NT2/D1 (cell line): ENCODE data around the gene DLG4.
"Not testable (repeated sequence)": the region's sequence is repeated elsewhere in the genome, so short reads cannot be mapped to it uniquely, and the experiment has no call there.

Experiments
- SUZ12 ChIP-seq: IDR thresholded peaks from 2 replicates; pipeline ENCODE4 v1.6.1; 2011; ENCODE audit not compliant: insufficient read length, insufficient read depth; ENCODE audit errors: extremely low read depth
- YY1 ChIP-seq: IDR thresholded peaks from 2 replicates; pipeline ENCODE4 v1.6.1; 2011; ENCODE audit not compliant: insufficient read length, insufficient read depth
- ZNF274 ChIP-seq: IDR thresholded peaks from 2 replicates; pipeline ENCODE4 v1.6.1; 2011; ENCODE audit warnings: mild to moderate bottlenecking, low read depth, low read length

DNA sequence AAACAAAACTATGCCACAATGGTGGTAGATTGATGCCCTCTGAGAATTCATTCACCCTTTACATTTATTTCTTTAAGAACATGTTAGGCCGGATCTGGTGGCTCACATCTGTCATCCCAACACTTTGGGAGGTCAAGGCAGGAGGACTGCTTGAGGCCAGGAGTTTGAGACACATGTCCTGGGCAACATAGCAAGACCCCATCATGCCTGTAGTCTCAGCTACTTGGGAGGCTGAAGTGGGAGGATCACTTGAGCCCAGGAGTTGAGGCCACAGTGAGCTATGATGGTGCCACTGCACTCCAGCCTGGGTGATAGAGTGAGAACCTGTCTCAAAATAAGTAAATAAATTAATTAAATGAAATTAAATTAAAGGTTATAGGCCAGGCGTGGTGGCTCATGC lies 37.5 kb downstream of the DLG4 start:
- TF ChIP-seq YY1, SUZ12, ZNF274: not testable (repeated sequence)
